GM21447 (cell line): ENCODE measurements around the gene TRIM42.

Experiments used
- ATAC-seq: cut with Tn5 transposase; IDR thresholded peaks from one replicate; pipeline ENCODE4 v1.9.1; 2021; ENCODE audit not compliant: unreplicated experiment

The TRIM42 gene

GRCh38 chr3:140709751-140710150 lies 31.9 kb downstream of the TRIM42 start:
- ATAC-seq, result no peak

- no peak for ATAC-seq
Measured at GRCh38 chr3:140710711-140711389, 33.0 kb downstream of the TRIM42 start.

- ATAC-seq, result no peak
Measured at GRCh38 chr3:140711390-140712035, 33.6 kb downstream of the TRIM42 start.

- ATAC-seq, result no peak
Measured at GRCh38 chr3:140712301-140712700, 34.4 kb downstream of the TRIM42 start.

GRCh38 chr3:140715035-140715434 lies 37.2 kb downstream of the TRIM42 start:
- ATAC-seq, result no peak

- ATAC-seq, result no peak
Measured at GRCh38 chr3:140717921-140718320, 40.1 kb downstream of the TRIM42 start.

GRCh38 chr3:140719841-140720614 lies 42.2 kb downstream of the TRIM42 start:
- ATAC-seq, result no peak

- ATAC-seq, result no peak
Measured at GRCh38 chr3:140723576-140723975, 45.7 kb downstream of the TRIM42 start.

GRCh38 chr3:140724856-140725812 lies 47.3 kb downstream of the TRIM42 start:
- peak; percentile 77 for ATAC-seq

- ATAC-seq, result no peak
Measured at GRCh38 chr3:140726066-140726465, 48.2 kb downstream of the TRIM42 start.

- ATAC-seq, result no peak
Measured at GRCh38 chr3:140727886-140728285, 50.0 kb downstream of the TRIM42 start.

GRCh38 chr3:140731440-140732119 lies 53.7 kb downstream of the TRIM42 start:
- peak; percentile 91 for ATAC-seq

GRCh38 chr3:140733623-140734022 lies 55.8 kb downstream of the TRIM42 start:
- ATAC-seq, result no peak

- ATAC-seq, result peak; percentile 58
Measured at GRCh38 chr3:140736863-140737460, 59.1 kb downstream of the TRIM42 start.

GRCh38 chr3:140742116-140742515 lies 64.3 kb downstream of the TRIM42 start:
- ATAC-seq, result no peak

- no peak for ATAC-seq
Measured at GRCh38 chr3:140748171-140748570, 70.3 kb downstream of the TRIM42 start.

- ATAC-seq, result no peak
Measured at GRCh38 chr3:140748903-140749302, 71.0 kb downstream of the TRIM42 start.
